NCI-H748 (cell line): ENCODE data around the gene CAPRIN1.

ENCODE experiments used
- DNase-seq: peaks from one replicate; lab custom pipeline; 2025; ENCODE audit not compliant: unreplicated experiment; lab: John Stamatoyannopoulos, UW

The CAPRIN1 gene

GRCh38 chr11:34139346-34139745 lies 87.8 kb downstream of the CAPRIN1 start:
- DNase-seq: no peak

- DNase-seq: no peak
These were observed 88.6 kb downstream of the CAPRIN1 start for GRCh38 chr11:34140149-34140548.

GRCh38 chr11:34143048-34143447 lies 91.5 kb downstream of the CAPRIN1 start:
- no peak for DNase-seq

GRCh38 chr11:34145073-34145472 lies 93.5 kb downstream of the CAPRIN1 start:
- no peak for DNase-seq

- DNase-seq: no peak
These were observed 94.4 kb downstream of the CAPRIN1 start for GRCh38 chr11:34145847-34146381.

- no peak for DNase-seq
These were observed 94.9 kb downstream of the CAPRIN1 start for GRCh38 chr11:34146411-34146810.

- DNase-seq: no peak
These were observed 95.3 kb downstream of the CAPRIN1 start for GRCh38 chr11:34146866-34147265.

- no peak for DNase-seq
These were observed 96.0 kb downstream of the CAPRIN1 start for GRCh38 chr11:34147581-34147980.

- DNase-seq: no peak
These were observed 97.1 kb downstream of the CAPRIN1 start for GRCh38 chr11:34148504-34149165.

GRCh38 chr11:34149274-34149673 lies 97.7 kb downstream of the CAPRIN1 start:
- DNase-seq: no peak

GRCh38 chr11:34149786-34150185 lies 98.3 kb downstream of the CAPRIN1 start:
- DNase-seq: no peak

GRCh38 chr11:34150494-34151151 lies 99.1 kb downstream of the CAPRIN1 start:
- DNase-seq: no peak
